Measurements from ENCODE around the gene KCNC4. TPM values are rescaled to one million over a fixed set of nuclear protein-coding genes. Genes with fewer than 3 reads are reported as not detected.

Gene KCNC4
- total RNA-seq, 4 donors from 2014 or later = 4.4 to 12.0 (median 6.7) TPM

DNA sequence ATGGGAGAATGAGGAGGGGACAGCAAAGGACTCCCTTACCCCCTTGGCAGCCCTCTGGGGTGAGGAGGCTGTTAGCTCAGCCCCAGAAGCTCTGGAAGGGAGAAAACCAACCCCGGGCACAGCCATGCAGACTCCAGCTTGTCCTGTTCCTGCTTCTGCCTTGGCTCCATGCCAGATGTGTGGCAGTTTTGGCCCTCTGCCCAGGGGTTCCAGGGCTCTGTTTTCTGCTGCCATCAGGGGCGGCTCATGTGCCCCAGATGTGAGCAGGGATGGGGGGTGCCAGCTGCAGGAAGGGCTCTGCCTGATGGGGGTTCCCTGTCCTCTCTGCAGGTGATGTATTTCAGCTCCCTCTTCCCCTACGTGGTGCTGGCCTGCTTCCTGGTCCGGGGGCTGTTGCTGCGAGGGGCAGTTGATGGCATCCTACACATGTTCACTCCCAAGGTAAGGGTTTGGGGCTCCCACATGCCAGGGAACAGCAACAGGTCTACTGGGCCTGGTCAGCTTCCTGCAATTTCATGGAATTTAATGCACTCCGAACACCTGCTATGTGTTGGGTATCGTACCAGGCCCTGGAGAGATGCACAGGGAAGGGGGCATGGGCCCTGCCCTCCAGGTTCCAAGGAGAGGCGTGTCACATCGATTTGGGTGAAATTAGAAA, 33.7 kb upstream of the KCNC4 start:
- no peak for ATAC-seq (ENCODE audit: low FRiP score)
- TF ChIP-seq, protein P1, sequence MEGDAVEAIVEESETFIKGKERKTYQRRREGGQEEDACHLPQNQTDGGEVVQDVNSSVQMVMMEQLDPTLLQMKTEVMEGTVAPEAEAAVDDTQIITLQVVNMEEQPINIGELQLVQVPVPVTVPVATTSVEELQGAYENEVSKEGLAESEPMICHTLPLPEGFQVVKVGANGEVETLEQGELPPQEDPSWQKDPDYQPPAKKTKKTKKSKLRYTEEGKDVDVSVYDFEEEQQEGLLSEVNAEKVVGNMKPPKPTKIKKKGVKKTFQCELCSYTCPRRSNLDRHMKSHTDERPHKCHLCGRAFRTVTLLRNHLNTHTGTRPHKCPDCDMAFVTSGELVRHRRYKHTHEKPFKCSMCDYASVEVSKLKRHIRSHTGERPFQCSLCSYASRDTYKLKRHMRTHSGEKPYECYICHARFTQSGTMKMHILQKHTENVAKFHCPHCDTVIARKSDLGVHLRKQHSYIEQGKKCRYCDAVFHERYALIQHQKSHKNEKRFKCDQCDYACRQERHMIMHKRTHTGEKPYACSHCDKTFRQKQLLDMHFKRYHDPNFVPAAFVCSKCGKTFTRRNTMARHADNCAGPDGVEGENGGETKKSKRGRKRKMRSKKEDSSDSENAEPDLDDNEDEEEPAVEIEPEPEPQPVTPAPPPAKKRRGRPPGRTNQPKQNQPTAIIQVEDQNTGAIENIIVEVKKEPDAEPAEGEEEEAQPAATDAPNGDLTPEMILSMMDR (IDR thresholded peaks at IDR 0.05) = no peak
- DNase-seq (ENCODE audit: low spot score) = no peak

DNA sequence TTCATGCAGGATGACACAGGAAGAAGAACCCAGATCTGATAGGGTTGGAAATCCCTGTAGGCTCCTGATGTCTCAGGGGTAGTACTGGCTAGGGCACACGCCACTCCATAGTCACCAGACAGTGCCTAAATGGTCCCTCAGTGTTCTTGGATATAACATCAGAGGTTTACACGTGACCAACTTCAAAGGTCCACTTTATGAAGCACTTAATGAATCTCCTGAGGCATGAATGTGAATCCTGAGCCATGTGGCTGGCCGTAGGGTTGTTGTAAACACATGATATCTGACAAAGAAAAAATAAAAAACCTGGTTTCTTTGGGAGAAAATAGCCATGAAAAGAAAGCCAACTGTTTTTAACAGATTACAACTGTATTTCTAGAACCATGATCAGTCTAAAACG, 32.3 kb upstream of the KCNC4 start:
- TF ChIP-seq, protein P1 (IDR thresholded peaks at IDR 0.05) = no peak
- ATAC-seq (ENCODE audit: low FRiP score) (no peak), DNase-seq (ENCODE audit: low spot score) (no peak)

DNA sequence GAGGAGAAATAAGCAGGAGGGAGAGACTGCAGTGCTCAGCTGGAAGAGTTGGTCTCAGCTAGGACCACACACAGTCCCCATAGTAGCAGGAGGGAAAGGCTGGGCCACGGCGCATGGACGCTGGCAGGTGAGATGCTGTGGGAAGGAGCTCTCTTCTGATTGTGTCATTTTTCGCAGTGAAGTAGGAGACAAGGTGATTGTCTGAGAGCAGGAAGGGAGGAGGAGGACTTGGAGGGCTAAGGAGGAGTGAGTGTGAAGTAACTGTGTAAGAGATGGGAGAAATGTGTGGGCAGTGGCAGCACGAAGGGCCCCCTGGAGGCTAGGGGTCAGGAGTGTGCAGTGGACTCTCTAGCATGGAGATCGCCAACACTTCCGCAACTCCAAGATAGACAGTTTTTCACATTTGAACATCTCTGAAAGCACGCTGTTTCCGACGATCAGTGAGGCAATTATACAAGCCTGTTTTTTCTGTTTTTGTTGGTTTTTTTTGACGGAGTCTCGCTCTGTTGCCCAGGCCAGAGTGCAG, 26.4 kb upstream of the KCNC4 start:
- TF ChIP-seq, protein P1 (IDR thresholded peaks at IDR 0.05) = no peak
- ATAC-seq (ENCODE audit: low FRiP score) (no peak), DNase-seq (ENCODE audit: low spot score) (no peak)

DNA sequence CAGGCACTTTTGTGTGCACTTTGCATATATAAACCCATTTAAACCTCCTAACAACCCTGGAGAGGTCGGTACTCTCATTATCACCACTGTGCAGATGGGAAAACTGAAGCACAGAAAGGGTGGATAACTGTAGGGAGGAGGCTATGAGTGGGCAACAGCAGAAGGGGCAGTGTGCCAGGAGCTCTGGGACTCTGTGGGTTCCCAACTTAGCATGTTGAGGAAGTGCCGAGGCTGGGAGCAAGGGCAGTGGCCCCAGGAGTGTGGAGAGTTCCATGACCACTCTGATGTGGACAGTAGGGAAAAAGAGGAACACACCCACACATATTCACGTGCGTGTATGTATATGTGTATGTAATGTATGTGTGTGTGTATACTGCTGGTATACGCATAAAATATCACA, 25.7 kb upstream of the KCNC4 start:
- TF ChIP-seq, protein P1 (IDR thresholded peaks at IDR 0.05) = no peak
- no peak for DNase-seq (ENCODE audit: low spot score)

DNA sequence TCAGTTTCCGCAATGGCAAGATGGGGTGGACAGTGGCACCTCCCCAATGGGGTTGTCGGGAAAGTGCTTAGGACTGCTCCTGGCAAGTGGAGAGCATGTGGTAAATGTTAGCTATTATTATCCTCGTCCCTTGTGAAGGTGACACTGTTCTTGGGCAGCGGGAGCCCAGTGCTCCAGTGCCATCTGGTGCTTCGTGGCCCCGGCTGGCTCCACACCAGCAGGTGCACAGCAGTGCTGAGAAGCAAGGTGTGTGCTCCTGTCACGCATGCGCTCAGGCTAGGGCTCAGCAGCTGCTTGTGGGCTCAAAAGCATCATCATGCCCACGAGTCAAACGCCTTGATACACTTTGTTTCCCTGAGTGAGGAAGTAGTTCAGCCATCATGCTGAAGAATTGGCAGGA, 24.9 kb upstream of the KCNC4 start:
- no peak for ATAC-seq (ENCODE audit: low FRiP score)
- DNase-seq (ENCODE audit: low spot score) = no peak
- TF ChIP-seq, protein P1 (IDR thresholded peaks at IDR 0.05) = no peak

More for the DNA sequence above, 25.7 kb upstream of the KCNC4 start:
- no peak for ATAC-seq (ENCODE audit: low FRiP score)

DNA sequence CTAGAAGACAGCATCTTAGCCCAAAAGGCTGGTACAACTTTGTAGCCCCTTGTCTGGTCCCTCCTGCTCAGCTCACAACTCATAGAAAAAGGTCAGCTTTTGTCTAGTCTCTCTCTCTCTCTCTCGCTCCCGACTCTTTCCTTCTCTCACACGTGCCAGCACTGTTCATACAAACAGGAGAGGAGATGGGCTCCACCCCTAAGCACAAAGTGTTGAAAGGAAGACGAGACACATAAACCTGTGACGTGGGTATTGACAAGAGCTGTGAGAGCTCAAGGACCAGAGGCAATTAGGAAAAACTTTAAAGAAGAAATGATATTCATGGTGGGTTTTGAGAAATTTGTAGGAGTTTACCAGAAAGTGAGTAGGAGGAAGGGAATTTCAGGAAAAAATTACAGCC, 23.6 kb upstream of the KCNC4 start:
- DNase-seq (ENCODE audit: low spot score) (no peak), ATAC-seq (ENCODE audit: low FRiP score) (no peak)
- TF ChIP-seq, protein P1 (IDR thresholded peaks at IDR 0.05) = no peak

Data from omental fat pad (tissue), 4 donors.